NCI-H2029 treated with DMSO at 0.1 percent for 48 hours (cell line): Measurements from ENCODE around the gene ADAM33.

ENCODE experiments used
- DNase-seq: peaks from one replicate; lab custom pipeline; 2025; lab: John Stamatoyannopoulos, UW

Gene ADAM33

DNA sequence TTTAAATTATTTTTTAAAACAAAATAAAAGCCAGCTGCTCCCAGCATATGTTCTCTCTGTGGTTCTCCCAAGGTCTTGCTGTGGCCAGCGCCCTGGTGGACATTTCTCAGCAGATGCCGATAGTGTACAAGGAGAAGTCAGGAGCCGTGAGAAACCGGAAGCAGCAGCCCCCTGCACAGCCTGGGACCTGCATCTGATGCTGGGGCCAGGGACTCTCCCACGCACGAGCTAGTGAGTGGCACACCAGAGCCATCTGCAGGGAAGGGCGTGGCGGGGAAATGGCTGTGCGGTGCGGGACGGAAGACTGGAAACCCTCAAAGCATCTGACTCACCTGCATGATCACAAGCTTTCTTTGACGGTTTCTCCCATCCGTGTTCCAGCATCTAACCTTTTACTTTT lies 35.2 kb downstream of the ADAM33 start:
- DNase-seq = no peak

GRCh38 chr20:3646067-3646440 lies 35.8 kb downstream of the ADAM33 start:
- DNase-seq = no peak

- no peak for DNase-seq
Observed at GRCh38 chr20:3645309-3646066, 36.3 kb downstream of the ADAM33 start.

DNA sequence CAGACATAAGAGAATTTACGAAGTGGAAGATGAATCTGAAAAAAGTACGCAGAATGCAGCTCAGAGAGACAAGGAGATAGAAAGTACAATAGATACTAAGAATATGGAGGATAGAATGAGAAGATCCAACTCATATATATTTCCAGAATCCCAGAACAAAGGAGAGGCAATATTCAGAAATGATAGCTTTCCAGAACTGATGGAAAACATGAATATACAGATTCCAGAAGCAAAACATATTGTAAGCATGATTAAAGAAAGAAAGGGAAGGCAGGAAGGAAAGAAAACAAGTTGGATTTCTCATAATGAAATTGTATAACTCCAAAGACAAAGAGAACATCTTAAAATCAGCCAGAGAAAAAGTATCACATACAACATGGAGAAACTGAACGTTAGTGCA lies 41.6 kb downstream of the ADAM33 start:
- DNase-seq = no peak

DNA sequence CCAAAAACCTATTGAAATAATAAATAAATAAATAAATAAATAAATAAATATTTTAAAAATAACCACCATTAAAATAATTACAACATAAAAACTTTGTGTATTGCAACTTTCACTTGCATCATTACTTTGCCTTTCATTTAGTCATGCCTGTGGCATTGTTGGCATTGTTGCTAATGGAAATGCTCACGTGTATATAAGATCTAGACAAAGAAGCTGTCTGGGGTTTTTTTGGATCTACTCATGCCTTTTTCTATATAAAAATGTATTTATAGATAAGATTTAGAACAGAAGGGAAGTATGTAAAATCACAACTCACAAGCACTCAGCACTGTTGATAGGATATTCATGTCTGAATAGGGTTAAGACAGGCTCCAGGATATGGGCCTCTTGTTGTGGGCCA lies 46.5 kb downstream of the ADAM33 start:
- DNase-seq = no peak

DNA sequence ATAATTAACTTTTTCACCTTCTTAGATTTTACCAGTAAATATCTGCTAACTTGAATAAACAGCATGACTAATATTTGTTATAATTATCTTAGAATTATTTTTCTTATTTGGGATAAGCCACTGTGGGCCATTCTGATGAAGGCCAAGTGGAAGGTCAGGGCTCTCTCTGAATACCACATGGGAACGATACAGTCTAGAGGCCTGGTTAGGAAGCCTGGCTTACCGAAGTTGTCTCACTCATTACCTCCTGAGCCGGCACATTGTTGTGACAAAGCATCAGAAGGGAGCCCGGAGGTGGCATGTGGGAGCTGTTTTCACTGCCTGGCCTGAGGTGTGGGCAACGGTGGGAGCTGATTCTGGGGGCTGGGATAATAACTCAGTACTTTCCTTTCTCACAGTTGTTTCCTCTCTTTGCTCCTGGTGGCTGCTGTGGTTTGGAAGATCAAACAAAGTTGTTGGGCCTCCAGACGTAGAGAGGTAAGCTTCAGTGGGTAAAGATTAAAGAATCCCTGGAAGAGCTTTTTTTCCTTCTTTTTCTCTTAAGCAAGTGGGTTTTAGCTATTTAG lies 47.8 kb downstream of the ADAM33 start:
- DNase-seq = no peak

GRCh38 chr20:3632311-3633004 lies 49.4 kb downstream of the ADAM33 start:
- no peak for DNase-seq

GRCh38 chr20:3631534-3631933 lies 50.3 kb downstream of the ADAM33 start:
- no peak for DNase-seq

DNA sequence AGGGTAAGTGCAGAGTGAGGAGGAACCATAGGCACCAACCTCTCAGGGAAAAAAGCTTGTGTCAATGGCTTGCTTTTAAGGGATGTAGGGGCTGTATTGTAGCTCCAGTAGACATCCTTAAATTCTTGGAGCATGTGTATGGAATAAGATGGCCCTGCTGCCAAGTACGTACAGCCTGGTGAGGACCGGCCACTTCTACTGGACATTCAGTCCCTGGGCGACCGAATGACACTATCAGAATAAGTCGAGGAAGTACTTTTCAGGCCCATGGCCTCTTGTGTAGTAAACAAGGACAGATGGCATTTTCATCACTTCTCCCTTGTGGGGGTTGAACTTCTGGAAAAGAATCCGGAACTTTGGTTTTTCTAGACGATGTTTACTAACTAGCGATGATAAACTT lies 51.4 kb downstream of the ADAM33 start:
- no peak for DNase-seq

DNA sequence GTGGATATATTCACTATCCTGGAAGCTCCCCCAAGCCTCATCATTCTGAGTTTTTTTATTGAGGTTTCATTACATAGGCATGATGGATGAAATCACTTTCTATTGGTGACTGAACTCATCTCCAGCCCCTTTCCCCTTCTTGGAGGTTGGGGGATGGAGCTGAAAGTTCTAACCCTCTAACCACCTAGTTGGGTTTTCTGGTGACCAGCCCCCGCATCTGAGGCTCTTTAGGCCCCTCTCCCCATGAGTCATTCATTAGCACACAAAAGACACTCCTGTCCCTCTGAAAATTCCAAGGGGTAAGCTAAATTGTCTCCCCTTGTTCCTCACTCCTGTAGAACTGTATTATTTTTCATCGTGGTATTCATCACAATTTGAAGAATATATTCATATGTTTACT lies 51.9 kb downstream of the ADAM33 start:
- no peak for DNase-seq

- no peak for DNase-seq
Observed at GRCh38 chr20:3628502-3629314, 53.1 kb downstream of the ADAM33 start.

DNA sequence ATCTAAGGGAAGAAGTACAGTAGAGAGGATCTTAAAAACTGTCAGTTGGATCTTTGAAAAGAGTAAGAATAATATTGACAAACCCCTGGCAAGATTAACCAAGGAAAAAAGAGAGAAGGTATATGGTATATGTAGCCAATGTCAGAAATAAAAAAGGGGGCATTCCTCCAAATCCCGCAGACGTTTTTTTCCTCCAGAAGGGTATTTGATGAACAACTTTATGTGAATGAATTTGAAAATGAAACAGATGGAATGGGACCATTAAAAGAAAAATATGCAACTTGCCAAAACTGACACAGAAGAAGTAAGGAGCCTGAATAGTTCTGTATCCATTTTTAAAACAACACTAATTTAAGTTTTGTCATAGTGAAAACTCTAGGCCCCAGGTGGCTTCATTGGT lies 54.3 kb downstream of the ADAM33 start:
- DNase-seq = no peak

DNA sequence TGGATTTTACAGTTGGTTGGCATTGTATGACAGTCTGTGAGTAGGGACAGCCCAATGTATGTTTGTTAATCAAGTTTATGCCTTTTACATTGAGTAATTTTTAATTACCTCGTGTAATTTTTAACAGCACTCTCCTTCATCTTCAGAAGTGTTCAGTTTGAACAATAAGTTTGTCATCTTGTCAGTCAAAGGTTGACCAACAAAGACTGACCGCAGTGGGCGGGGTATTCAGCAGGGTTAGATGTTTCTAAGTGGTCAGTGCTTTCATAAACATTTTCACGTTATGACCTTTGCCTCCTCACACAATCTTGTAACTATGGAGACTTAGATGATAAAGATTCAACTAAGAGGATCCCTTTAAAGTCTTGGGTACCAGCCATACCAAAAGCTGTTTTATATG lies 59.4 kb downstream of the ADAM33 start:
- no peak for DNase-seq

DNA sequence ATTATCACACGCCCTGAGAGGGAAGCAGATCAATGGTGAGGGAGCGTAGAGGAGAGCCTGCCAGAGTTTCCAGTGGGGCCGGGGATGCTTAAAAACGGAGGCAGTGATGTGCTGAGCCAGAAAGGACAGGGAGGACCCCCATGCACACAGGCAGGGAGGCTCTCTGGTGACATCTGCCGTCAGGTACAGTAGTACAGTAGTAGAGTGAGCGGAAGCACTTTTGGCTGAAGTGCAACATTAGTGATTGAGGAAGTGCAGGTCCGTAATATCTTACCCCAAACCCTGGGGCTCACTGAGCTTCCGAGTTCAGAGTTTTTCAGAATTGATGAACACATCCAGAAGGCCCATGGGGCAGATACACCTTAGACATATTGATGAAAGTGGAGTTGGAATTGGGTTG lies 60.7 kb downstream of the ADAM33 start:
- DNase-seq = no peak
